GM18858 (cell line): ENCODE data around the gene ALDOB.

Source experiments
- ATAC-seq: cut with Tn5 transposase; IDR thresholded peaks from one replicate; pipeline ENCODE4 v1.9.1; 2021; ENCODE audit not compliant: unreplicated experiment

ALDOB gene

DNA sequence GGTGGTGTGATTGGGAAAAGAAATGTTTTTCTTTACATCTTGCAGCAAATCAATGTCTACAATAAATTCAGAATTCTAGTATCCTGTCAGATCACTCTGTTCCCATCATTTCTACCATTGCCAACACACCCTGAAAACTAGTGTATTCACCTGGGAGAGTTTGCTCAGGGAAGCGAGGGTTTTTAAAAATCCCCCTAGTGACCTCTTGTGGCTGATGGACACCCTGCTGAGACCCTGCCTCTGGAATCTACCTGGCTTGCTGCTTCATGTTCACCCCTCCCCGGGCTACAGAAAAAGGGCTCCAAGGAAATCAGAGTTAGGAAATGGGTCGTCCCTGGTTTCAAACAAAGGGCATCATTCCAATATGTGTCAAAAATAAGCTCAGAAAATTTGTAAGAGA, 21.4 kb upstream of the ALDOB start:
- ATAC-seq: no peak

DNA sequence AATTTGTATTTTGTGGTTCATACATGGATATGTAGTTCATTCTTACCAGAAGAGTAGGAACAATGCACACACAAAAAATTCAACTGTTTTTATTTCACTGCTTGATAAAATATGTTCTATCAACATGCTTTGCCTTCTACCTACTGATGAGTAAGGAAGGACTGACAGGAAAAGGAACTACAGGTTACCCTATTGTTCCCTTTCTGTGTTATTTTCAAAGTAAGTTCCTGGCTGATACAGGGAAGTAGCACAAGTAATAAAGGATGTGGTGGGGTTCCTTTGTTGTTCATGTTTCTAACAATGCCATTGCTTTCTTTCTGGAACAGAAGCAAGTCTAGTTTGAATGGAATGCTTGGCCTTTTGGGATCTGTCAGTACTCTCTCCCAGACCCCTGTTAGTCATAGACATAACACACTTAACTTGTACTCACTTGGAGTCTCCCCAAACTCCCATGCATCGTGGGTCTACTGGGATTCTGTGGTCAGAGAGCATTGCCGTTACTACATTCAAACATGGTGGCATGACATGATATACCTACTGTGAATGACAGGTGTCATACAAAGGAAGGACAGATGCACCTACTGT, 20.2 kb upstream of the ALDOB start:
- no peak for ATAC-seq

DNA sequence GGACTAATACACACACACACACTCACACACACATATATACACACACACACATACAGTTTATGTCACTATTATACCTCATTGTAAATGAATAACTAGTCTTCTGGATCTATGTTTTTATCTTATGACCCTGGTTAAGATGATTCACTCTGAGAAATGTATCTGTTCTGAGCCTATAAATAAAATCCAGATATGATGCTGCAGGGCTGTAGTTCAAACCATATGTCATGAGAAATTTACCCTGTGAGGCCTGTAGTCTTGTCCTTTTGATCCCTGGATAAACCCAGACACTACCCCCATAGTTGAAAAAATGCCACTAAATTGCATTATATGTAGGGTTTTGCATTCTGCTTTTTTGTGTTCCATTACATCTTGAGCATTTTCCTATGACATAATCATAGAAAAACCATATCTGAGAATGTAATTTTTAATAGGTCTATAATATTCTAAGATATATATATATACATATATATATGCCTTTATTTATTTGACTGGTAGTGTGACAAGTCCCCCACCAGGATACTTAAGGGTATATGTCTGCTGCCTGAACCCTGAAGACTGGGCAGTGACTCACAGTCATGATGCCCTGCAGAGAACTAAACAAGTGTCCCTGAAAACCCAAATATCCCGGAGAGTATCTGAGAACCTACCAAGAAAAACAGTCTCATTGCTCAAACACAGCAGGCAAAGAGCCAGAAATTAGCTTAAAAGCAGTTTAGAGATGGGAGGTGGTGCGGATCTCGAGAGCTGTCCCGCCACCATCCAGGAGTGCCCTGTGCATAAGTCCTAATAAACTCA, 18.4 kb upstream of the ALDOB start:
- no peak for ATAC-seq

DNA sequence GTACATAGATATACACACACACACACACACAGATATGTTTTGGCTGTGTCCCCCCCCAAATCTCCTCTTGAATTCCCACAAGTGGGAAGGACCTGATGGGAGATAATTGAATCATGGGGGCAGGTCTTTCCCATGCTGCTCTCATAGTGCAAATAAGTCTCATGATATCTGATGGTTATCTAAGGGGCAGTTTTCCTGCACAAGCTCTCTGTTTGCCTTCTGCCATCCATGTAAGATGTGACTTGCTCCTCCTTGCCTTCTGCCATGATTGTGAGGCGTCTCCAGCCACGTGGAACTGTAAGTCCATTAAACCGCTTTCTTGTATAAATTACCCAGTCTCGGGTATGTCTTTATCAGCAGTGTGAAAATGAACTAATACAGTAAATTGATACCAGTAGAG, 15.9 kb upstream of the ALDOB start:
- ATAC-seq: no peak

DNA sequence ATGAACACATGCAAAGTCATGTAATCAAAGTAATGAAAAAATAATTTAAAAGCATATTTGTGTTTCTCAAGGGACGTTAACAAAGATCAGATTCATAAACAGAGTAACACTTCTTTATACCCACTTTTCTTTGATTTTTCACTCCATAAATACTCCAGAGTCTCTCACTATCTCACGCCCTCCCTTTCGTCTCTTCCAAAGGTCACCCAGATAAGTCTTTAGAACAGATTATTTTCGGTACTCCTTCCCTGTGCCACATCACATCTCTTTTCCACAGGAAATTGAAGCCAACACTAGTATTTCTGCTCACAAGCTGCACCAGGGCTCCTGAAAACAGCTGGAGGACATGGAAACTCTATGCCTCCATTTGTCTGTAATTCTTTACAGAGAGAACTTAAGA, 15.4 kb upstream of the ALDOB start:
- no peak for ATAC-seq

DNA sequence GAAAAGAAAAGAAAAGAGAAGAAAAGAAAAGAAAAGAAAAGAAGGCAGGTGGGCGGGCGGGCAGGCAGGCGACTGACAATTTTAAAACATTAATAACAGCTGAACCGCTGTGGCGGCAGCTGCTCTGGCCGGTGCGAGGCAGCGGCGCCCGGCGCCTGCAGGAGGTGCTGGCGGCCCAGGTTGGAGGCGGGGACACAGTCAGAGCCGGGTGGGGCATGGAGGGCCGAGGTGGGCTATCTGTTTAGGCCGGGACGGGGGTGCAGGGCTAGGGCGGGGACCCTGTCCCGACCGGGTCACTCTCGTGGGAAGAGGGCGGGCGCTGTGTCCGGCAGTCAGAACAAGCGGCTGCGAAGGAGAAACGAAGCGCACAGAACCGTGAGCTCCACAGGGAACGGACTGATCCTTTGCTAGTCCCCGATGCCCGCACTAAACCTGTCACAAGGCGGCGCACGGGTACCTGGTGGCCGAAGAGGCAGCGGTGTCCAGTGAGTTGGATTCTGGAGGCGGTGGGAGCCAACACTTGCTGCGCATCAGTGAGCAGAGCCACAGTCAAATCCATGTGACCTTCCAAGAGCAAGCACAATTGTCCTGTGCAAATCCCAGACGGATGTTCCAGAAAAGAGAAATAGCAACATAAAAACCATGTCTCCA, 13.6 kb upstream of the ALDOB start:
- ATAC-seq: peak; percentile 89

DNA sequence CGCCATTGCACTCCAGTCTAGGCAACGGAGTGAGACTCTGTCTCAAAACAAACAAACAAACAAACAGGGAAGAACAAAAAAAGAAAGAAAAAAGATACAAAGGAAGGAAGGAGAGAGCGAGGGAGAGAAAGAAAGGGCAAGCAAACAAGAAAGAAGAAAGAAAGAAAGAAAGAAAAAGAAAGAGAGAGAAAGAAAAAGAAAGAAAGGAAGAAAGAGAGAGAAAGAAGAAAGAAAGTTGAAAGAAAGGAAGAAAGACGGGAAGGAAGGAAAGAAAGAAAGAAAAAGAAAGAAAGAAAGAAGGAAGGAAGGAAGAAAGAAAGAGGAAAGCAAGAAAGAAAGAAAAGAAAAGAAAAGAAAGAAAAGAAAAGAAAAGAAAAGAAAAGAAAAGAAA, 13.1 kb upstream of the ALDOB start:
- no peak for ATAC-seq

DNA sequence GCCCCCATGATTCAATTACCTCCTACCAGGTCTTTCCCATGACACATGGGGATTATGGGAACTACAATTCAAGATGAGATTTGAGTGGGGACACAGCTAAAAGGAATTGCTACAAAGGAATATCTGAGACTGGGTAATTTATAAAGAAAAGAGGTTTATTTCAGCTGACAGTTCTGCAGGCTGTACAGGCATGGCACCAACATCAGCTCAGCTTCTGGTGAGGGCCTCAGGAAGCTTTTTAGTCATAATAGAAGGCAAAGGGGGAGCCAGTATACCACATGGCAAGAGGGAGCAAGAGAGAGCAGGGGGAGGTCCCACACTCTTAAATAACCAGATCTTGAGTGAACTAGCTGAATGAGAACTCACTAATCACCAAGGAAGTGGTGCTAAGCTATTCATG, 11.2 kb upstream of the ALDOB start:
- ATAC-seq: no peak

DNA sequence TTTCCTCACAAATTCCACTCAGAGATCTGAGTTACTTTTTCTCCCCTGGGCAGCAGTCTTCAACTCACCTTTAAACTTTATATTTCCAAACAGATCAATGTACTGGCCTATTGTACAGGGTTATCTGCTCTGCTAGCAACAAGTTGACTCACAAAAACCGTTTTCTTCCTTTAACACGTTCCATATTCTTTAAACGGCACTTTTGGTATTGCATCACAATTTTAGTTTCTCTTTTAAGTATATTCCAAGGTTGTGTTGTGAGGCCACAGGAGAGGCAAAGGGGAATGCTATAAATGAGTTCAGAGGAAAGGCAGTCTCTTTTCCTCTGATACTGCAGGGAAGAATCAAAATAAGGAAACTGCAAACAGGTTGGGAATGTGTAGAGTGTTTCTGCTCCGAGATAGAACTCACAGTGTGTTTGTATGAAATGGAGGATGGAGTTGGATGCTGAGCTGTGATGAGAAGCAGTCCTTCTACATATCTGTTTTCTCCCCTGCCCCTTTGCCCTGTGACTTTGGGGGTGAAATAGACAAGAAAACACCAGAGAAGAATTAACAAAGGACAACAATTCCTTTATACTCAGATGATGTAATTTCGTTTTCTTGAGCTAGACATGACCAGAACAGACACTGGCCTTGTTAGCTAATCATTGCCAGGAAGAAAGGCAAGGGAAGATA, 9.9 kb upstream of the ALDOB start:
- ATAC-seq: no peak

DNA sequence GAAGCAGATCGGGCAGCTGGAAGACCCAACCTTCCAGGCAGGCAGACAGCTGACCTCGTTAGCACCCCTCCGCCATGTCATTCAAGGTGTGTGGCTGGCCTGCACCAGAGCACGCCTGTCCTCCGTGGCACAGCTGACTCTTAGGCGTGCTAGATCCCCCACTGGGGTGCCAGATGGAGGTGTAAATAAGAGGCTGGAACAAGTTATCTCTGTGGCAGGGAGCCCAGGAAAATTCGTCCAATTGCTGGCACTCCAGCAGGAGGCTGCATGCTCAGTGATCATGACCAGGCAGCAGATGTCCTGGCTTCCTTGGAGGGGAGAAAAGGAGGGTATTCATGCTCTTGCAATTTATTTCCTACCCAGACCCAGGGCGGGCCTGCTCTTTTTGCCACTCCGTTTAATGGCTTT, 7.8 kb upstream of the ALDOB start:
- no peak for ATAC-seq

DNA sequence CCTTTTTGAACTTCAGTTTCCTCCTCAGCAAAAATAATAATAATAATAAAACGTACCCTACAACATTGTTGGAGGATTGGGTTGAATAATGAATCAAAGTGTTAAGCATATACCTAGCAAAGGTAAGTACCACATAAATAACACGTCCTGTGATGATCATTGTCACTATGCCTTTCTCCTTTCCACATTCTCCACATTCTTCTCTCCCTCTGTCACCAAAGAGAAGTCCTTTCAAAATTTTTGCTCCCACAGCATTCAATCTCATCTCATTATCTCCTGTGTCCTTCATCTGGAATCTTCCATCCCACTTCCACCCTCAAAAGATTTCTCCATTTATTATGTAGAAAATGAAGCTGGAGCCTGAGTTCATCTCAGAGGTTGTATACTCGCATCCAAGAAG, 7.2 kb upstream of the ALDOB start:
- ATAC-seq: no peak

DNA sequence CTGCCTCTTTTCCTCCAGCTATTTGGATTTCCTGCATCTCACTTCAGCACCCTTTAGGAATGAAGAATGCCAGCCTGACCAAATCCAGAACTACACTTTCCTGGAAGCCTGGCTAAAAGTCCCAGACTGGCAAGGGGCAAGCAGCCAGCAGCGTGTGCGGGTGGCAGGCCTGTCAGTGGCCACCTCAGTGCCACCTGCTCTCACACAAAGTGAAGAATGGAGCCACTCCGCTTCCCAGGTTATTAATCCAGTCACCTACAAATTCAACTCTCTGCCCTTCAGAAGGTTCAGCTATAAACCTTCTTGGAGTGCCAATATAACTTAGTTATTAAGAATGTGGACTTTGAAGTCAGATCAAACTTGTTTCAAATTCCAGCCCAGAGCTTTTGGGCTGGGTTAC, 6.7 kb upstream of the ALDOB start:
- no peak for ATAC-seq

DNA sequence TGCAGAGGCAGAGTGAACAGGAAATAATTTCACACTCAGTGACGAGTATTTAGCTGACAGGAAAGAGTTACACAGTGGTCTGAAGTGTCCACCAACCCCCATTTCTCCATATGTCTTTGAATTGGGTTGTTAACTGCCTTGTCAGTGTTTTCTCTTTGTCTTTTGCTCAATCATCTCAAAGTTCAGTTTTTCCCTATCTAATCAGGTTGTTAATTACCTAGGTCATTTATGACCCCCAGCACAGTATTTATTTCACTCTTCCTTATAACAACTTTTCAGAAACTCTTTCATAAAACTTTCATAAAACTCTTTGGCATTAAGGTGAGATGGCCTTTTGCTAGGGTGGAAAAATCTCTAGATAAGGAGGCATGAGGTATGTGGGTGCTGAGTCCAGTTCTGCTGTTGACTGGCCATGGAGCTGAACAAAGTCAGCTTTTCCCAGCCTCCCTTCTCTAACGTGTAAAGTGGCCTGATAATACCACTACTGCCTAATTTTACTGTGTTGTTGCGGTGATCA, 5.2 kb upstream of the ALDOB start:
- ATAC-seq: no peak

DNA sequence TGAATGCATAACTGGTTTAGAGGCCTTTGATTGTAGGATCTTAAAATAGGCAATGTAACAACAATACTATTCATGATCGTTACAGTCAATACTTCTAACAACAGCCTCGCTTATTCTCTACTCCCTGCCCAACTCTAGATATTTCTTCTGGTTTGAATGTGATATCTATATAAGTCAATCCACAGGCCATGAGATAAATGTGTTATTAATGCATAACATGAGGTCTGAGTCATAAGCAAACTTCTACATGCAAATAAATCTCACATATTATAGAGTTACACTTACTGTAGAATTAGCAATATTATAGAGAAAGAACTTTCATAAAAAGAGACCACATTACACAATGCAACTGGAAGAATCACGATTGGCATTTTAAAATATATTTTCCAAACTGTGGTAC, 2.9 kb upstream of the ALDOB start:
- no peak for ATAC-seq

DNA sequence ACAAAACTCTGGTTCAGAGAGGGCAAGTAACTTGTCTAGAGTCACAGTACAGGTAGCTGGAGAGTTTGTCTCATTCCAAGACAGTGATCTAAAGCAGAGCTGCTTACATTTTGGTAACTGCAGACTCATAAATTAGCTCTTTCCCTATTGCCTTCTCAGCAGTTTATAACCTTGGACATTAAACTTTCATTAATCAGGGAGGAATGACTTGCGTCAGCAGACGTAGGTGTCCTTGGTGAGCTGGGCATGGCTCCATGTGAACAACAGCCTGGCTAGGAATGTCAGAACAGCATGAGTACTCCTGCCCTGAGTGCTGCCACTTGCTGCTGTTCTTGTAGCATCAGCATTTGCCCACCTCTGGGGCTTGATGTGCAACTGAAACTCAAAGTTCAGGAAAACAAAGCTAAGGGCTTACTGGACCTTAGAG, 2.2 kb upstream of the ALDOB start:
- no peak for ATAC-seq

DNA sequence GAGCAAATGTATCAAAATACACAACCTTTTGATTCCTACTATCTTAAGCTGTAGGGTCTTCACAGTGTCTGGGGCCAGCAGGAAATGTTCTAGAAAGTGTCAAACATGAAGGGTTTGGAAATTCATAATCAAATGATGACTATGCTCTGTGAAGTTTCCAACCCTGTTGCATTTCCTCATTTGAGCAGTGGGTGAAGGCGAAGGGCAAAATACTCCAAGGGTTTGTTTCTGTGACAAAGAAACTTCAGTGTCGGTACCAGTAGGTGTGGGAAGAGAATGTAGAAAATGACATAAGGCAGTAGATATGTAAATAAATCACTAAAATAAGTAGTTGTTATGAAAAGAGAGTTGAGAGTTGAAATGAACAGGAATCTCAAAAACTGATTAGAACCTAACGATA, 576 bp downstream of the ALDOB start:
- no peak for ATAC-seq

DNA sequence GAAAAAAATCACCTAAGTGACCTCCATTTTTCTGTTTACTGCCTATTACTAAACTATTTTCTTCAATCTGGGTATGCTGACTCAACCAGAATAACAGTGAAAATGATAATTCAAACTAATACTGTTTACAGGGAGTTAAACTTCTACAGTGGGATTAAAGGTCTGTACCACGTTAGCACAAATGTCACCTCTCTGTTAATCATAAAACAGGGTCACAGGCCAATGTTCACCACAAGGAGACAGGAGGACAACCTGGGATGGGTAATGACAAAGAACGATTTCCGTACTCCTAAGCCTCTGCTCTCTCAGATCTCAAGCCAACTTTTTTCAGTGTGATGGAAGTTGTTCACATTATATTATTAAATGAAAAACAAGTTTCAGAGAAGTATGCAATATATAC, 2.3 kb downstream of the ALDOB start:
- ATAC-seq: no peak

DNA sequence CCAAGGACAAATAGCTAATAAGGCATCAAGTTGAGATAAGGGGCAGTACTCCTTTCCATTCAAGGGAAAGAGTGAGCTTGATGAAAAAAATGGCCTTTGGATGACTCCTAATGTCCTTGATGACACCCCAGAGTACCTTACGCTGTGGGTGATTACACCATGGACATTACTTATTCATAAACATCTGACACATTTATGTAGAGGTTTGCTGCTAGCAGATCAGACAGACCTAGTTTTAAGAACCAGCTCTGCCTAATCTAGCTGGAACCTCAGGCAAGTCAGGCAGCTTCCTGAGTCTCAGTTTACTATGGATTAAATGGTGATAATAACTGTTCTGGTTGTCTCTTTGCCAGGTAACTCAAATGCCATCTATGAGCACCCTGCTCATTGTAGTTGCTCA, 2.8 kb downstream of the ALDOB start:
- ATAC-seq: no peak

DNA sequence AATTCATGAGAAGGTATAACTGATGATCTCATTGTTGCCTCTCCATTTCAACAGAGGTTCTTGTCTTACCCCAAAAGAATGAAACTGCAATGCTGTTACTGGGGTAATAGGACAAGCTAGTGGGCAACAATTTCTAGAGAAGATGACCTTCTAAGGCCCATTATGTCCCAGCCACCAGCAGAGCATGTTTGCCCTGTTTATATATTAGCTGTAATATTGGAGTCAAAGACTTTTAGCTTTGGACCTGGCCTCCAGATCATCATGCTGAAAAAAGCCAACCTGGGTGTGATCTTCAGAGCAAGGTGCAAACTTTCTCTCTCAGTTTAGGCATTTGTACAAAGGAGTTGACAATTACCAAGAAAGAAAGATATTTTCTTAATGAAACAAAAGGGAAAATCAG, 3.4 kb downstream of the ALDOB start:
- no peak for ATAC-seq

DNA sequence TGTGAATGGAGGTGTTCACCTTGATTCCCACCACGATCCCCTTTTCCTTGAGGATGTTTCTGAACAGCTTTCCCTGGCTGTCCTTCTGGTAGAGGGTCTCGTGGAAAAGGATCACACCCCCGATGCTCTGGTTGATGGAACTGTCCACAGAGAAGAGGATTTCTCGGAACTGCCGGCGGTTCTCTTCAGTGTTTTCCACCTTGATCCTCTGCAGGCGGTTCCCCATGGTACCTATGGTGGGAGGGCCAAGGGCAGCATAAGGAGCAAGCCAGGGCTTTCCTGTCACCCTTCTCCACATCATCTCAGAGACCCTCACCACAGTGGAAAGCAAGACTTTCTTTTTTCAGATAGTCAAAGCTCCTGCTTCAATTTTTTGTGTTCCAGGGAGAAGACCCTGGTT, 5.8 kb downstream of the ALDOB start:
- ATAC-seq: no peak

DNA sequence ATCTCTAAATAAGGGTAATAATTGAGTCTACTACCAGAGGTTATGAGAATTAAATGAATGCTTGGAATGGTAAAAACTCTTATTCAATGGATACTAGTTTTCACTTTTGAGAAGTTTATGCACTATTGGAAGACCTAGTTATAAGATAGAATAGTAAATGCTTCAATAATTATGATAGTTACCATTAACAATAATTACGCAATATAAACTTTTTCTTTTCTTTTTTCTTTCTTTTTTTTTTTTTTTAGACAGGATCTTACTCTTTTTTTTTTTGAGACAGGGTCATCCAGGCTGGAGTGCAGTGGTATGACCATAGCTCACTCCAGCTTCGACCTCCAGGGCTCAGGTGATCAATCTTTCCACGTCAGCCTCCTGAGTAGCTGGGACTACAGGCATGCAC, 6.7 kb downstream of the ALDOB start:
- ATAC-seq: no peak
